PC-9 (cell line): Measurements from ENCODE around the gene PHACTR3. TPM values are rescaled to one million over a fixed set of nuclear protein-coding genes. Genes with fewer than 3 reads are reported as not detected.

Experiments
- BruUV-seq: library from RNA; stranded (reverse); fragments of 400-500 nt; replicated peaks from 2 replicates; lab custom pipeline; 2021; lab: Mats Ljungman, UMichigan
- CTCF ChIA-PET: fragments of 300-600 bp; sonication (Branson Sonifier 250); formaldehyde crosslinking; loops from one replicate; lab custom pipeline; 2022; ENCODE audit warnings: antibody characterized with exemption; lab: Charles Lee
- POLR2A ChIA-PET: fragments of 300-600 bp; sonication (Branson Sonifier 250); formaldehyde crosslinking; loops from one replicate; lab custom pipeline; 2022; ENCODE audit warnings: antibody characterized with exemption; ENCODE audit not compliant: unreplicated experiment; lab: Charles Lee
- DNase-seq, 2 experiments: peaks; one replicate each; pipeline versions ENCODE4 v3.0.0 to v3.0.0-alpha.2; 2015 to 2022; ENCODE audit warnings: mixed read lengths in 1 of 2
- H2AFZ ChIP-seq: fragments of 200-600 bp; sonication (generic); 2 replicates; pipeline ENCODE4 v1.8.1; 2017; ENCODE audit warnings: antibody characterized with exemption
- H3F3A ChIP-seq: fragments of 200-600 bp; sonication (generic); 2 replicates; pipeline ENCODE4 v1.8.1; 2017; ENCODE audit warnings: antibody characterized with exemption, mild to moderate bottlenecking, low read depth; ENCODE audit not compliant: insufficient read depth
- H3K27ac ChIP-seq: fragments of 200-600 bp; sonication (generic); 2 replicates; pipeline ENCODE4 v1.6.1; 2016; ENCODE audit warnings: mixed run types
- H3K27me3 ChIP-seq: fragments of 200-600 bp; sonication (generic); 2 replicates; pipeline ENCODE4 v1.6.1; 2016; ENCODE audit warnings: low read depth, mixed run types; ENCODE audit not compliant: insufficient read depth
- H3K36me3 ChIP-seq: fragments of 200-600 bp; sonication (generic); 2 replicates; pipeline ENCODE4 v1.6.1; 2016; ENCODE audit warnings: low read depth, mixed run types
- H3K4me1 ChIP-seq: fragments of 200-600 bp; sonication (generic); replicated peaks from 2 replicates; pipeline ENCODE4 v1.6.1; 2016; ENCODE audit warnings: mixed run types; ENCODE audit not compliant: insufficient read depth
- H3K4me2 ChIP-seq: fragments of 200-600 bp; sonication (generic); 2 replicates; pipeline ENCODE4 v1.6.1; 2017; ENCODE audit warnings: mixed run types
- H3K4me3 ChIP-seq: fragments of 200-600 bp; sonication (generic); 2 replicates; pipeline ENCODE4 v1.6.1; 2016; ENCODE audit warnings: mixed run types
- H3K79me2 ChIP-seq: fragments of 200-600 bp; sonication (generic); 2 replicates; pipeline ENCODE4 v1.6.1; 2017; ENCODE audit warnings: low read depth, mixed run types
- H3K9me2 ChIP-seq: fragments of 200-600 bp; sonication (generic); 2 replicates; pipeline ENCODE4 v1.8.1; 2017; ENCODE audit warnings: mild to moderate bottlenecking; ENCODE audit not compliant: insufficient read depth
- H3K9me3 ChIP-seq: fragments of 200-600 bp; sonication (generic); 2 replicates; pipeline ENCODE4 v1.8.1; 2016; ENCODE audit warnings: low read depth; ENCODE audit not compliant: insufficient read depth
- H4K20me1 ChIP-seq: fragments of 200-600 bp; sonication (generic); 2 replicates; pipeline ENCODE4 v1.8.1; 2017; ENCODE audit not compliant: insufficient read depth
- EZH2 ChIP-seq: fragments of 200-600 bp; sonication (generic); IDR thresholded peaks from 2 replicates; pipeline ENCODE4 v1.8.0; 2017; ENCODE audit warnings: antibody characterized with exemption, low read depth
- intact Hi-C: fragments of 100-400 bp; cut with micrococcal nuclease; formaldehyde crosslinking; loops from one replicate; pipeline ENCODE4 v1.10.0; 2022; ENCODE audit not compliant: unreplicated experiment
- total RNA-seq: library from RNA; stranded (reverse); gene quantifications from 2 replicates; pipeline ENCODE4 v1.2.3, GENCODE V29; 2021
- TF ChIP-seq, protein P1 (sequence below): fragments of 200-600 bp; sonication (generic); conservative IDR thresholded peaks from 2 replicates; pipeline ENCODE4 v1.6.1; 2017; ENCODE audit warnings: mixed run types, antibody characterized with exemption, mild to moderate bottlenecking, moderate library complexity

The PHACTR3 gene
- total RNA-seq, 1 experiment from 2014 or later, result 0.41 TPM

DNA sequence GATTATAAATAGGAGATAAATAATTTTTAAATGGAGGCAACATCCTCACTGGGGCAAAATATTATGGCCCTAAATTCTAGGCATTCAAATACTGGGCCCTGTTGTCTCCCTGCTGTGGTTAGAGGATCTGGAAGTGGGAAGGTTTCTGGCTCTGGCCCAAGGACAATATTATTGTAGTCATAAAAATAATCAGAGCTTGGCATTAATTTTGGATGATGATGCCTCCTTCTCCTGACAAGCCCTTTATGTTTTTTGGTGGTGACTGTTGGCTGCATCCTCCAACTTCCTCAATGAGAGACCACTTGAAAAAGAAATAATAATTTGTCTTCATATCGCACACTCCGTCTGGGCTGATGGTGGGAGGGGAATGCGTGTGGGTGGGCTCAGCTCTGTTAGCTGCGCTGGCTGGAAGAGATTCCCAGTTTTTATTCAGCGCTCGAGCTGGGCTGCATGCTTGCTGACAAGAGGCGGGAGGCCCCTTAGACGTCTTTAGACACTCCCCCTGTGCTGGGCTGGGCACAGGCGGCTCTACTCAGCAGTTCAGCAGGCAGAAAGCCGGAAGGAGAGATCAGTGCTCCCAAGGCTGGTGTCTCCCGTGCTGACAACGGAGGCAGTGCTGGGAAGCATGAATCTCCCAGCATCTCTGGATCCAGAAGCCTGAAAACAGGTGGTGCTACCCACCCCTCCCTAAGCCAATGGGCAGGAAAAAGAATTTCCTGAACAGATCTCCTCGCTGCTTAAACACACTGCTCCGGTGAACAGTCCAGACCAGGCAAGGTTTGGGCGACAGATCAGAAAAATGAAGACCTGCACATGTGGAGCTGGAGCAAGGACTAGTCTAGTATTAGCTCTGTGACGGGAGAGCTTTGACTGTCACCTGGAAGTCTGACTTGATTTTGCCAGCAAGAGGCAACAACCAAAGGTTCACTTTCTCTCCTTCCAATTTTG, 231.4 kb downstream of the PHACTR3 start:
- H2AFZ ChIP-seq, result no peak overlapping the region

DNA sequence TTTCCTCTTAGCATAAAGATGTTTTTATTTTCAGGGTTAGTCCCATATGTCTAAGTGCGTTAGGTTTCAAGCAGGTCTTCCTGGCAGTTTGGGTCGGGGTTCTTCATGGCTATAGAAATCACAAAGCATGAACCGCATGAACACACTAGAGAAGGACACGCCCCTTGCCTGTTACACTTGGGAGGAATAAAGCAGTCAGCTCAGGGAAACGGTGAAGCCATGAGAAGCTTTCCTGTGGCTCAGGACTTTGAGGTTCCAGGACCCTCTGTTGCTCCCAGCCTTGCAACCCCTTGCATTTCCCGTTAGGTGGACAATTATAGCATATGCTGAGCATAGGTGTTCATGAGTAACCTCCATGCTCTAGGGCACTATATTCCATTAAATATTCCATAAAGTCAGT, 232.4 kb downstream of the PHACTR3 start:
- no peak for DNase-seq
- H3K4me1 ChIP-seq, result peaks cover 17% of the 10 kb centered on the region

More for the DNA sequence above, 231.4 kb downstream of the PHACTR3 start:
- ChIA-PET CTCF (interaction anchor here (0.6 kb wide), 1 partner anchor 150 kb away, joined by 8 read pairs; no protein-coding TSS in a partner anchor), POLR2A (no interaction called here)
- Histone ChIP-seq H3K36me3 (no peaks in the 10 kb centered on the region), H3K27ac (no peak overlapping the region), H3K4me2 (no peak overlapping the region), H4K20me1 (no peaks in the 10 kb centered on the region), H3F3A (peaks cover 18% of the 10 kb centered on the region), H3K4me1 (peaks cover 26% of the 10 kb centered on the region), H3K9me3 (no peaks in the 10 kb centered on the region), H3K79me2 (no peaks in the 10 kb centered on the region), H3K9me2 (no peaks in the 10 kb centered on the region), H3K27me3 (no peaks in the 10 kb centered on the region), H3K4me3 (no peak overlapping the region)
- no peak for DNase-seq
- TF ChIP-seq, protein P1, sequence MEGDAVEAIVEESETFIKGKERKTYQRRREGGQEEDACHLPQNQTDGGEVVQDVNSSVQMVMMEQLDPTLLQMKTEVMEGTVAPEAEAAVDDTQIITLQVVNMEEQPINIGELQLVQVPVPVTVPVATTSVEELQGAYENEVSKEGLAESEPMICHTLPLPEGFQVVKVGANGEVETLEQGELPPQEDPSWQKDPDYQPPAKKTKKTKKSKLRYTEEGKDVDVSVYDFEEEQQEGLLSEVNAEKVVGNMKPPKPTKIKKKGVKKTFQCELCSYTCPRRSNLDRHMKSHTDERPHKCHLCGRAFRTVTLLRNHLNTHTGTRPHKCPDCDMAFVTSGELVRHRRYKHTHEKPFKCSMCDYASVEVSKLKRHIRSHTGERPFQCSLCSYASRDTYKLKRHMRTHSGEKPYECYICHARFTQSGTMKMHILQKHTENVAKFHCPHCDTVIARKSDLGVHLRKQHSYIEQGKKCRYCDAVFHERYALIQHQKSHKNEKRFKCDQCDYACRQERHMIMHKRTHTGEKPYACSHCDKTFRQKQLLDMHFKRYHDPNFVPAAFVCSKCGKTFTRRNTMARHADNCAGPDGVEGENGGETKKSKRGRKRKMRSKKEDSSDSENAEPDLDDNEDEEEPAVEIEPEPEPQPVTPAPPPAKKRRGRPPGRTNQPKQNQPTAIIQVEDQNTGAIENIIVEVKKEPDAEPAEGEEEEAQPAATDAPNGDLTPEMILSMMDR, result no peak
- no peak for TF ChIP-seq EZH2
- no TSS peak for BruUV-seq
- intact Hi-C loops, result no loop called here

DNA sequence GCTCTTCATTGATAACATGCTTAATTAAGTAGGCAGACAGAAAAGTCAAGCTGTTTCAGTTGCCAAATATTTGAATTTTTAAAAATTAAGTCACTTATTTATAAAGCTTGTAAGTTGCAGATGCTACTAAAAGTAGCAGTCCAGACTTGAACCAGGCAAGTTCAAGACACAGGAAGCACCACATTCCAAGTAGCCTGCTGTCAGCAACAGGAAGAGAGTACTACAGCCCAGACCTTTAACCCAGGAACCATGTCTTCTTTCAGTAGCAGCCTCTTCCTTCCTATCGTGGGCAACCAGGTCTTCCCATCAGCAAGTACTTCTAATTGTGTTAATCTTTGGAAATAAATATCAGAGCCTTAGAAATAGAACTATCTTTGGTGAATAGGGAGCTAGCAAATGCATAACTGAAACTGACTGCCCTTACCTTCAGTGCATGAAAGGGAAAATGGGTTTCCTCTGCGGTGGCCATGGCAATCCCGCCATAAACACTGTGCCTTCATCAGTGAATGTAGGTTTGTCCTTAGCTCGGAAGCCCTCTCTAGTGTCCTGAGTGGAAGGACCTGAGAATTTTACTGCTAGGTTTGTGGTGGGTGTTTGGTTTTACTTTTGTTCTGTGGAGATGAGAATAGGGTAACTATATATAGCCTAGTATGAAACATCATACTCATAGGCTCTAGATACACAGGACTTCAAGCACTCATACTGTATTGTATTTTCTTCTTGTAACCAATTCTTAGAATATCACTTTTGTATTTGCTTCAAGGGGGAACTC, 233.5 kb downstream of the PHACTR3 start:
- Histone ChIP-seq H3K4me1 (0 out of 2 replicates have a peak, but pooled peaks cover 8% of the 10 kb centered on the region), H4K20me1 (no peaks in the 10 kb centered on the region), H3K27me3 (no peaks in the 10 kb centered on the region), H3K36me3 (no peaks in the 10 kb centered on the region), H3F3A (no peaks in the 10 kb centered on the region), H2AFZ (no peak overlapping the region), H3K79me2 (no peaks in the 10 kb centered on the region), H3K4me3 (no peak overlapping the region), H3K4me2 (no peak overlapping the region), H3K27ac (no peak overlapping the region), H3K9me2 (no peaks in the 10 kb centered on the region), H3K9me3 (no peaks in the 10 kb centered on the region)
- intact Hi-C loops, result no loop called here
- DNase-seq, result no peak
- no peak for TF ChIP-seq EZH2
- TF ChIP-seq, protein P1, result no peak
- CTCF ChIA-PET, result no interaction called here
- no TSS peak for BruUV-seq
- POLR2A ChIA-PET, result no interaction called here

More for the DNA sequence above, 232.4 kb downstream of the PHACTR3 start:
- no peak overlapping the region for H2AFZ ChIP-seq
- H3K9me2 ChIP-seq, result no peaks in the 10 kb centered on the region
- TF ChIP-seq, protein P1, result no peak
- no peak for TF ChIP-seq EZH2
- H3K79me2 ChIP-seq, result no peaks in the 10 kb centered on the region
- no peaks in the 10 kb centered on the region for H3K27me3 ChIP-seq
- CTCF ChIA-PET, result interaction anchor here (0.7 kb wide), 1 partner anchor 13 kb away, joined by 3 read pairs; no protein-coding TSS in a partner anchor
- no peaks in the 10 kb centered on the region for H4K20me1 ChIP-seq
- peaks cover 9% of the 10 kb centered on the region; the same call in 1 of the 2 replicates for H3F3A ChIP-seq
- H3K36me3 ChIP-seq, result no peaks in the 10 kb centered on the region
- H3K27ac ChIP-seq, result no peak overlapping the region
- no peaks in the 10 kb centered on the region for H3K9me3 ChIP-seq
- intact Hi-C loops, result no loop called here
- no peak overlapping the region for H3K4me2 ChIP-seq
- no TSS peak for BruUV-seq
- POLR2A ChIA-PET, result interaction anchor here (0.5 kb wide), 1 partner anchor 1444 kb away, joined by 4 read pairs; no protein-coding TSS in a partner anchor
- H3K4me3 ChIP-seq, result no peak overlapping the region
